EH (cell line): ENCODE measurements around the gene CHMP5.

Experiments
- DNase-seq: peaks from one replicate; pipeline ENCODE4 v3.0.0-alpha.2; 2015; ENCODE audit warnings: low read depth

CHMP5 gene

GRCh38 chr9:33244137-33244784 lies 20.6 kb upstream of the CHMP5 start:
- no peak for DNase-seq

DNA sequence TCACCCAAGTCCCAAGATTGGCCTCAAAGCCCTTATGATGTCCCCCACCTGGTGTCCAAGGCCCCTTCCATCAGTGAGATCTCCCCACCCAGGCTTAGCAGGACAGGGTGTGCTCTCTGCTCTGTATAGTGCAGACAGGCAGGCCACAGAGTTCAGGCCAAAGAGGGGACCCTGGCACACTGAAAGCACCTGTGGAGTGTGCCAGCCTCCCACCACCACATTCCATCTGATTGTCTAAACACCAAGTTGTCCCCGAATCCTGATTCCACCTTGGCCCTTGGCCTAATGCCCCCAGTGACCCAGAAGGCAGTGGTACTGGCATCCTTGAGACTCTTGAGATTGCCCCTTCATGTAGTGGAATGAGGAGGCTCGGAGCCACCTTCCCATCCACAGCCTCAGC lies 19.5 kb upstream of the CHMP5 start:
- DNase-seq: no peak

DNA sequence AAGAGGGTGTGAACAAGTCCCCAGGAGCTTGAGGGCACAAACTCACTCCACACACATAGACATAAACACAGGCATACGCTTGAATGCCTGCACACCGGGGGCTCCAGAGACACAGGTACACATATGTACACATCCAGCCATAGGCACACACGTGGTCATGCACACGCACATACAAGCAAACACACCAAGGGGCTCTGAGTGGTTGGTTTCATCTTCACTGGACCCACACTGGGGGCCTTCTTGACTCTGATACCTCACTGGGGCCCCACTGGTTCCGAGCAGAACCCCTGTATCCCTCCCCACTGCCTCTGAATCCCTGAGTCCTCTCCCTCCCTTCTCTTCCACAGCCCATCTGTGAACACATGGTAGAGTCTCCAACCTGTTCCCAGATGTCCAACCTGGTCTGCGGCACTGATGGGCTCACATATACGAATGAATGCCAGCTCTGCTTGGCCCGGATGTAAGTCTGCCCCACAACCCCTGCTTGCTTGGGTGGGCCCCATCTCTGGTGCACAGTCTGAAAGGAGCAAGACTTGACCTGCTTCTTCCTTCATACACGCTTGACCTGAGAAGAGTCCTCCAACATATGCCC lies 18.5 kb upstream of the CHMP5 start:
- DNase-seq: no peak

DNA sequence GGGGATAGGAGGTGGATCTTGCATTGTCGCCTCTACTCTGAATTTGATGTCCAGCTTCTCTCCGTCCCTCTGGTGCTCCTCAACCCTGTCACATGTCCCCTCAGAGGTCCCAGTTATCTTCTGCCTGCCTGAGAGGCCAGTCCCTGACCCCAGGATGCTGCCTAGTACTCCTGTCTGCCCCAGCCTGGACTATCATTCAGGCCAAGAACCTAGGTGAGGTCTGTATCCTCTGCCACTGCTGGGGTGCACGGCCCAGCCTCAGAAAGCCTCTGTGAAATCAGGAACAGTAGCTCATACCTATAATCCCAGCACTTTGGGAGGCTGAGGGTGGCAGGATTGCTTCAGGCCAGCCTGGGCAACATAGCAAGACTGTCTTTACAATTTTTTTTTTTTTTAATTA lies 16.2 kb upstream of the CHMP5 start:
- no peak for DNase-seq

DNA sequence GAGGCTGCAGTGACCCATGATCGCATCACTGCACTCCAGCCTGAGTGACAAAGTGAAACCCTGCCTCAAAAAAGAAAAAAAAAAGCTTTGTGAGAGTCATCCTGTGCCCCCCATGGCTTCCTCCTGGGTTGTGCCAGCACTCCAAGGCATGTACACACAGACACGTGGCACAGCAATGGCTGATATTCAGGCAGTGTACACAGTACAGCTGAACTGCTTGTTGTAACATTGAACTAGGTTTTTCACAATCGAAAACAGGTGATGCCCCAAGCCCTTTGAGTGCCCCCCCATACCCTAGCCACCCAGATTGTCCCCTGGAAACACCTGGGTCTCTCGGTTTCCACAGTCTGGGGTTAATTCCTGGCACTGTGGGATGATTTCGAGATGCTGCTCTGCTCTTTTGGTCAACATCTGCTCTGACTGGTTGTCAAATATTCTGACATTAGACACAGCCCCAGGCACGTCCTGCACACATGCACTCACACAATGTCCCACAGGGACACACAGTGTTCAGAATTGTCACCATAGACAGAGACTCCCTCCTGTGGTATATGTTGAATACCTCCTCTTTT lies 15.7 kb upstream of the CHMP5 start:
- DNase-seq: no peak

- no peak for DNase-seq
Measured at GRCh38 chr9:33249983-33250382, 14.9 kb upstream of the CHMP5 start.

GRCh38 chr9:33250458-33250995 lies 14.3 kb upstream of the CHMP5 start:
- DNase-seq: peak; percentile 76

DNA sequence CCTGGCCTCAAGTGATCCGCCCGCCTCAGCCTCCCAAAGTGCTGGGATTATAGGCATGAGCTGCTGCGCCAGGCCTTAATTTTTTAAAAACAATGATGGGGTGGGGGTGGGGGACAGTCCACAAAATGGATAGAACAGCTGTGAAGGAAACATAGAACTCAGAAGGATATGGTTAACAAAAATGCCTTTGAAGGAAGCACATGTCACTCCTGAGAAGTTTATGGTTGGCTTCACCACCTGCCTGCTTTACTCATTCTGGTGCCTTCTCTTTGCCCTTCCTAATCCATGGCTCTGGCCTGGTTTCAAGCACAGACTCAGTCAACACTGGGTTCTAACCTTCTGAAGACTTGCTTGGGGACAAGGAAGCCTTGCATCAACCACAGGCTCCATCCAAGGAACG lies 10.6 kb upstream of the CHMP5 start:
- DNase-seq: no peak

DNA sequence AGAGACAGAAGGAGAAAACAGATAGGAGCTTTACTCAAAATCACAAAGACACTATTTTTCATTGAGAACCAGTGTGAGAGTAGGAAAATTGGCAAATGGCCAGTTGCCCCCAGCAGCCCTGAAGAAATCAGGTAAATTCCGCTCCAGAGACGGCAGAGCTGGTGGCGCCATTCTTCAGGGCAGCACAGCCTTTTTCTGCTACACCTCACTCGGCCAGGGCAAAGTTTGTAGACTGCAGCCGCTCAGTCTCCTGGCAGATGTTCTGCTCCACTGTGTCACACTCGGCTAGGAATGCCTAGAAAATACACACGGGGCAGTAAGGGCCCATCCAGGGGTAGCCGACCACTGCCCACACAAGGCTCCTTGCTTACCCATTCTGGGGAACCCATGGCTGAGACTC lies 9.8 kb upstream of the CHMP5 start:
- no peak for DNase-seq

DNA sequence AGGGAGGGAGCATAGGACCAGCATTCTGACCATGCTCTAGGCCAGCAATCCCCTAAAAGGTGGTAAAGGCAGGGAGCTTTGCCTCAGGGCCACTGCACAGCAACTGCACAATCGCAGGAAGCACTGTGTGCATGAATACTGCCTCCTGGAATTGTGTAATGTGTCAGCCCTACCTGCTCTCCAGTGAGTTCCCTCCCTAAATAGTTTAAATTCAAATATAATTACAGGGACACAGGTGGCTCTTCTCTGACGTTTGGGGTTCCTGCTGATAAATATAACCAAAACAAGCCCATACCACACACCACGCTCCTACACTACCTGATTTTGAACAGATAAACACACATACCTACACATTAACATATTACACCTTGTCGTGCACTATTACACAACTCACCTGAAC lies 9.4 kb upstream of the CHMP5 start:
- no peak for DNase-seq

GRCh38 chr9:33256236-33256635 lies 8.6 kb upstream of the CHMP5 start:
- no peak for DNase-seq

DNA sequence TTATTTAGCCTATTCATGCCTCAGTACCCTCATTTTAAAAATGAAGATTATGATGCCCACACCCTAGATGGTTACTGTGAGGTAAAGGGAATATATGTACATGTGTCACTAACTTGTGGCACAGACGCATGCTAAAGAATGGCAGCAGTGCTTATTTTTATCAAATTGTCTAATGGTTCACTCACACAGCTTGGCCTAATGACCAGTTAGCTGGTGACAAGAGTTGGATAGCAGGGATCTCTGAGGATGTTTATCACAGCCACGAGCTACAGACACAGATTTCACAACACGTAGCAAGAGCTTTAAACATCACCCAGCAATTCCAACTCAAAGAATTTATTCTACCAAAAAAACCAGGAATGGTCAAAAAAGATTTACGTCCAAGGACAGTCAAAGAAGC lies 7.6 kb upstream of the CHMP5 start:
- no peak for DNase-seq

DNA sequence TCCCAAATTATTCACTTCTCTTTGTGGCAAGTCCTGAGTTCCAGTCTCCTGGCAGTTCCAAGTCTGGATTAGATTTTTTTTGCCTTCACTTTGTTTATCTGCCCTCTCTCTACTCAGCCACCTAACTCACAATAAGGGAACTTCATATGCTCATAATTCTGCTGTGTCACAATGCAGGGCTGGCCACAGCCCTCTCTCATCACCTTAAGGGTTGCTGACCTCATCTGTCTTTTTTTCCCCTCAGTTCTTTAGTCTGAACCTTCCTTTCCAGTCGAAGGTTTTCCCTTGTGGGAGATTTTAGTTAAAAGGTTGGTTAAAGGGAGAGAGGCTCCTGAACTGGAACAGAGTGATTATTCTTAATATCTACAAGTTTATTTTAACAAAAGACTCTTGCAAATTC lies 4.5 kb upstream of the CHMP5 start:
- no peak for DNase-seq

- DNase-seq: peak; percentile 39
Measured at GRCh38 chr9:33263131-33264002, 1.5 kb upstream of the CHMP5 start.

DNA sequence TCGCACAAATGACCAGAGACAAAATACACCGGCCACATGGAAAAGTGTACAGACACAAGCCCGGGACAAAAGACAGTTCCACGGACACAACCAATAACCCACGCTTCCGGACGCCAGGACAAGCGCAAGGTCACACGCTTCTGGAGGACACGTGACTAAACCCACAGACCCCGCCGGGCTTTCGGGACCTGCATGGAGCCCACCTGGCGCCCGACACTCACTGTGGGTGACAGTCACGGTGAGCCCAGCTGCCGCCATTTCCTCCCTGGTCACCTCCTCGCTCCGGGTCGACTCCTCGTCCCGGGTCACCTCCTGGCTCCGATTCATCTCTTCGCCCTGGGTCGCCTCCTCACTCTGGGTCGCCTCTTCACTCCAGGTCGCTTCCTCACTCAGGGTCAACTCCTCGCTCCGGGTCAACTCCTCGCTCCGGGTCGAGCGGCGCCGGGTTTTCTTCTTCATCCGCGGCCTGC lies 811 bp upstream of the CHMP5 start:
- peak; percentile 27 for DNase-seq

GRCh38 chr9:33265211-33265865 lies 489 bp downstream of the CHMP5 start:
- peak; percentile 11 for DNase-seq

DNA sequence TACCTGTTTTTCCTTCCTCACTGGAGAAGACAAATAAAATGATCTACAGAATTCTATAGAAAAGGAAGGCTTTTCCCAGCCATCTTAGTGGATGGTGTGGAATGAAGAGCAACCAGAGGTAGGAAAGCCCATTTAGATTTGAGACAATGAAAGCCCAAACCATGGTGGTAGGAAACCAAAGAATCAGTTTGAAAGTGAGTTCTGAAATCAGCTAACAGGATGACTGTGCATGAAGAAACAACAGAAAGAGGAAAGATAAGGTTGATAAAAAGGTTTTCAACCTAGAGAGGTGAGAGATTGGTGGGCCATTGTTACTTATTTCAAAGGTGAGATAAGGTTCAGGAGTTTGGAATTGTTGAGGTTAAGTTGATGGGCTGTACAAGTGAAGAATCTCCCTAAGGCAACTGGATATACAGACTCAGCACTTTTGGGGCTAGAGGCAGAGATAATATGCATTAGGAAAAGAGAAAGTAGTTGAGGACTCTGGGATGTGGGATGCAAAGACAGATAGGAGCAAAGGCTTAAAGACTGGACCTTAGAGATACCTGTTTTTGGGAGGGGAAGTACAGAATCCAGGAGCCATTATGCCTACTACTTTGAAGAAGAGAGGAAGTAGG lies 2.4 kb downstream of the CHMP5 start:
- DNase-seq: no peak

DNA sequence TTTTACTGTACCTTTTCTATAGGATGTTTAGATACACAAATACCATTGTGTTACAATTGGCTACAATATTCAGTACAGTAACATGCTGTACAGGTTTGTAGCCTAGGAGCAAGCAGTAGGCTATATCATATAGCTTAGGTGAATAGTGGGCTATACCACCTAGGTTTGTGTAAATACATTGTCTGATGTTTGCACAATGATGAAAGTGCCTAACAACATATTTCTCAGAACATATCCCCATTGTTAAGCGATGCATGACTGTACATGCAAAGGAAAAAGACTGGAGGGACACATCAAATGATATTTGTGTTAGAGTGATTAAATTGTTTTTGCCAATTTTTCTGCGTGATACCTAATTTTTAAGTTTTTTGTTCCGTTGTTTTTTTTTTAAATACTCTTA lies 5.3 kb downstream of the CHMP5 start:
- no peak for DNase-seq

GRCh38 chr9:33272061-33272460 lies 7.2 kb downstream of the CHMP5 start:
- DNase-seq: peak; percentile 59

DNA sequence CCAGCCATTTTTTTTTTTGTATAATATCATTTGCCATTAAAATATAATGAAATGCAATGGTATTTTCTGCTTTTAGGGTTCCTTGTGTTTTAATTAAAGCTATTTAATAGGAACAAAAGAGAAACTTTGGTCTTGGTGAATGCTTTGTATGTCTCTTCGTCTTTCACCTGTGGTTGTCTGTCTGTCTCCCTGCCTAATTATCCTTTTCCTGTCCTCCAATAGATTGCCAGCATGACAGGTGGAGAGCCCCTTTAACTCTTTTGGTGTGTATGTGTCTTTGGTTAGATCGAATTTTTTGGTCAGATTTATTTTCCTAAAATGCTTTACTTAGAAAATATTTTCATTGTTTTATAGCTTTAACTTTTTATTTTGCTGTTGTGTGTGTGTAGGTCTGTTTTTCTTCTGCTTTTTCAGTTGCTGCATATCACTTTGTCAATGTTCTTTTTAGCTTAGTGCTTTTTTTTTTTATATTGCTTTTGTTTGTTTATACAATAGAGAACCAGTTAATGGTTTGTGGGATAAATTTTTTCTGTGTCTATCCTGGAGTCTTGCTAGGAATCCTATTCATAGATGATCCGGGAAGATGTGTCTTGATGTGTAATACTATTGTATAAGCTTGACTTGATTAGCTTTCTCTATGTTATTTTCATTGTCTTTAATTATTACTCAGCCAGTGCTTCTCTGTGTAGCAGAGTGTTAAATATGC lies 8.6 kb downstream of the CHMP5 start:
- DNase-seq: peak; percentile 46

GRCh38 chr9:33273972-33274328 lies 9.1 kb downstream of the CHMP5 start:
- no peak for DNase-seq
